ENCODE measurements around the gene MMP19. TPM values are rescaled to one million over a fixed set of nuclear protein-coding genes. Genes with fewer than 3 reads are reported as not detected.
"Not testable (repeated sequence)": the region's sequence is repeated elsewhere in the genome, so short reads cannot be mapped to it uniquely, and the experiment has no call there.

The MMP19 gene
- total RNA-seq, 2 donors from 2014 or later = 0.40 to 2.1 TPM

DNA sequence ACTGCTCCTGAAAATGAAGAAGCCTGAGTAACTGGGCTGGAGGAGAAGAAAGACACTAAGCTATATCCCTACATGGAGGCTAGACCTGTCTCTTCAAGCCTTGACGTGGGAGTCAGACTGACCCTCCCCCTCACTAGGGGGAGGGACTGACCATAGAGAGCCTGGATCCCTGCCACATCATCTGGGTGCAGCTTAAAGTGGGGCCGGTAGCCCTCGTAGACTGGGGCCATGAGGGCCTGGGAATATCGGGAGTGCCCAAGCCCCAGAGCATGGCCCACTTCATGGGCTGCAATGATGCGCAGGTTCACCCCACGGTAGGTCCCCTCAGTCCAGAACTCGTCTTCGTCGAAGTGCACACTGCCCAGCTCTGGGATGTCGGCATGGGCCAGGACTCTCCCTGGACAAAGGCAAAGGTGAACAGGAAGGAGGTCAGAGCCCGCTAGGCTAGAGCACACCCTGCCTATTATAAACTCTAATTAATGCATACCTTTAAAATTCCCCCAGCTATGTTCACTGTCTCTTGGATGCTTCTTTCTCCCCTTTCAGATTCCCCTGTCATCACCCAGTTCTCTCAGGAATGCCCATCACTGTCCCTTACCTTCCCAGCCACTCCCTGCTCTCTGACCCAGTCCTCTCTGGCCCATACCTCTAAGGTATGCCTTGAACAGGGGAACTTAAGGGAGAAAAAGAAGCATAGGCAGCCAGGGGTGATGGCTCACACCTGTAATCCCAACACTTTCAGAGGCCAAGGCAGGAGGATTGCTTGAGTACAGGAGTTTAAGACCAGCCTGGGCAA lies 3.2 kb downstream of the MMP19 start:
- Histone ChIP-seq H3K36me3 (ENCODE audit: control insufficient read depth, insufficient read depth, low read length) (no peaks in the 10 kb centered on the region), H3K9me3 (ENCODE audit: control insufficient read depth, low read length) (no peaks in the 10 kb centered on the region), H3K27me3 (ENCODE audit: control insufficient read depth, insufficient read depth, low read length, poor library complexity, severe bottlenecking) (no peaks in the 10 kb centered on the region), H3K4me3 (ENCODE audit: low read length) (no peak overlapping the region), H3K4me1 (ENCODE audit: control insufficient read depth, insufficient read depth, low read length) (peaks cover 5% of the 10 kb centered on the region), H3K27ac (ENCODE audit: low read depth, low read length) (no peak overlapping the region), H3K9ac (ENCODE audit: extremely low read depth, low read length, poor library complexity, severe bottlenecking) (no peak overlapping the region)
- no peak overlapping the region for H3K4me3 Mint-ChIP-seq
- no peaks in the 10 kb centered on the region for H3K27me3 Mint-ChIP-seq (ENCODE audit: insufficient read depth)
- peaks cover 9% of the 10 kb centered on the region for H3K4me1 Mint-ChIP-seq
- 60 to 95% methylated on average over 1 to 11 of the region's 11 CpGs for WGBS, 2 experiments (ENCODE audit: insufficient coverage in 1 of 2, insufficient read length in 1 of 2)
- DNase-seq = no peak
- H3K9me3 Mint-ChIP-seq = no peaks in the 10 kb centered on the region
- H3K27ac Mint-ChIP-seq = no peak overlapping the region
- TF ChIP-seq, protein P1, sequence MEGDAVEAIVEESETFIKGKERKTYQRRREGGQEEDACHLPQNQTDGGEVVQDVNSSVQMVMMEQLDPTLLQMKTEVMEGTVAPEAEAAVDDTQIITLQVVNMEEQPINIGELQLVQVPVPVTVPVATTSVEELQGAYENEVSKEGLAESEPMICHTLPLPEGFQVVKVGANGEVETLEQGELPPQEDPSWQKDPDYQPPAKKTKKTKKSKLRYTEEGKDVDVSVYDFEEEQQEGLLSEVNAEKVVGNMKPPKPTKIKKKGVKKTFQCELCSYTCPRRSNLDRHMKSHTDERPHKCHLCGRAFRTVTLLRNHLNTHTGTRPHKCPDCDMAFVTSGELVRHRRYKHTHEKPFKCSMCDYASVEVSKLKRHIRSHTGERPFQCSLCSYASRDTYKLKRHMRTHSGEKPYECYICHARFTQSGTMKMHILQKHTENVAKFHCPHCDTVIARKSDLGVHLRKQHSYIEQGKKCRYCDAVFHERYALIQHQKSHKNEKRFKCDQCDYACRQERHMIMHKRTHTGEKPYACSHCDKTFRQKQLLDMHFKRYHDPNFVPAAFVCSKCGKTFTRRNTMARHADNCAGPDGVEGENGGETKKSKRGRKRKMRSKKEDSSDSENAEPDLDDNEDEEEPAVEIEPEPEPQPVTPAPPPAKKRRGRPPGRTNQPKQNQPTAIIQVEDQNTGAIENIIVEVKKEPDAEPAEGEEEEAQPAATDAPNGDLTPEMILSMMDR (conservative IDR thresholded peaks at IDR 0.05) = no peak
- H3K36me3 Mint-ChIP-seq (ENCODE audit: low read depth) = no peaks in the 10 kb centered on the region

DNA sequence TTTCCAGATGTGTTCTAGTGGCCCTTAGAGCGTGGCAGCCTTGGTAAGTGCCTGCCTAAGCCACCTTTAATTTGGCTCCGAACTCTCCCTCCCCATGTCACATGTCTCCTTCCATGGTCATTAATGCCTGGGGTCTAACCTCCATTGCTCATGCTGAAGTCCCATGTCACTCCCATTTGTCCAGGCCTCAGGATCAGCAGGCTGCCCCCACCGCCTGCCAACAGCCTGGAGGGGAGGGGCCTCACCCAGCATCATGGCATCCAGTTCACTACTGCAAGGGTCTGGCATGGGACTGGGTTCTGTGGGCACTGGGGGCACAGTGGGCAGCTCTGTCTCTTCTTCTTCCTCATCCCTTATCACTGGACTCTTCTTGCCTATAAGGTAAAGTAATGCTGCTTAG lies 4.4 kb downstream of the MMP19 start:
- H3K36me3 ChIP-seq (ENCODE audit: control insufficient read depth, insufficient read depth, low read length) = no peaks in the 10 kb centered on the region
- TF ChIP-seq, protein P1 (conservative IDR thresholded peaks at IDR 0.05) = no peak
- peaks cover 5% of the 10 kb centered on the region for H3K4me1 ChIP-seq (ENCODE audit: control insufficient read depth, insufficient read depth, low read length)
- no peak overlapping the region for H3K4me3 Mint-ChIP-seq
- H3K9ac ChIP-seq (ENCODE audit: extremely low read depth, low read length, poor library complexity, severe bottlenecking) = no peak overlapping the region
- H3K27me3 Mint-ChIP-seq (ENCODE audit: insufficient read depth) = no peaks in the 10 kb centered on the region
- no peak for DNase-seq
- H3K4me1 Mint-ChIP-seq = peaks cover 9% of the 10 kb centered on the region
- H3K27ac ChIP-seq (ENCODE audit: low read depth, low read length) = no peak overlapping the region
- no peaks in the 10 kb centered on the region for H3K9me3 ChIP-seq (ENCODE audit: control insufficient read depth, low read length)
- no peaks in the 10 kb centered on the region for H3K27me3 ChIP-seq (ENCODE audit: control insufficient read depth, insufficient read depth, low read length, poor library complexity, severe bottlenecking)
- no peaks in the 10 kb centered on the region for H3K9me3 Mint-ChIP-seq
- no peaks in the 10 kb centered on the region for H3K36me3 Mint-ChIP-seq (ENCODE audit: low read depth)
- no peak overlapping the region for H3K4me3 ChIP-seq (ENCODE audit: low read length)
- 92 to 93% methylated on average over 3 of the region's 3 CpGs for WGBS, 2 experiments (ENCODE audit: insufficient coverage in 1 of 2, insufficient read length in 1 of 2)
- no peak overlapping the region for H3K27ac Mint-ChIP-seq

DNA sequence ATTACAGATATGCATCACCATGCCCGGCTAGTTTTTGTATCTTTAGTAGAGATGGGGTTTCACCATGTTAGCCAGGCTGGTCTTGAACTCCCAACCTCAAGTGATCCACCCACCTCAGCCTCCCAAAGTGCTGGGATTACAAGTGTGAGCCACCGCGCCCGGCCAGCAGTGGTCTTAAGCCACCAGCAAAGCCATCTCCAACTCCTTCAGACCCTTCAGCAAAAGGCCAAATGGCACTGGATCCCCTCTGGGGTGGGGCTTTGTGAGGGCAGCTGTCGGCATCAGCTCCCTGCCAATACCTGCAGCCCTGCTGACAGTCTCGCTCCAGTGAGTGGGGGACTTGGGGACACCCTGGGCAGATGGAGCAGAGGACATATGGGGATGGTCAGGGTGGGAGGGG lies 8.3 kb downstream of the MMP19 start:
- H3K27ac ChIP-seq (ENCODE audit: low read depth, low read length); H3K36me3 ChIP-seq (ENCODE audit: control insufficient read depth, insufficient read depth, low read length); H3K36me3 Mint-ChIP-seq (ENCODE audit: low read depth); H3K4me3 ChIP-seq (ENCODE audit: low read length); H3K4me1 ChIP-seq (ENCODE audit: control insufficient read depth, insufficient read depth, low read length); H3K27ac Mint-ChIP-seq; H3K4me1 Mint-ChIP-seq; H3K9me3 Mint-ChIP-seq; H3K27me3 ChIP-seq (ENCODE audit: control insufficient read depth, insufficient read depth, low read length, poor library complexity, severe bottlenecking); H3K9ac ChIP-seq (ENCODE audit: extremely low read depth, low read length, poor library complexity, severe bottlenecking); H3K4me3 Mint-ChIP-seq; H3K9me3 ChIP-seq (ENCODE audit: control insufficient read depth, low read length); H3K27me3 Mint-ChIP-seq (ENCODE audit: insufficient read depth): not testable (repeated sequence)
- DNase-seq = peak; percentile 40
- WGBS, 2 experiments (ENCODE audit: insufficient coverage in 1 of 2, insufficient read length in 1 of 2) = 93 to 100% methylated on average over 2 to 5 of the region's 6 CpGs
